Measurements from ENCODE around the gene TSPAN4.

Gene TSPAN4

DNA sequence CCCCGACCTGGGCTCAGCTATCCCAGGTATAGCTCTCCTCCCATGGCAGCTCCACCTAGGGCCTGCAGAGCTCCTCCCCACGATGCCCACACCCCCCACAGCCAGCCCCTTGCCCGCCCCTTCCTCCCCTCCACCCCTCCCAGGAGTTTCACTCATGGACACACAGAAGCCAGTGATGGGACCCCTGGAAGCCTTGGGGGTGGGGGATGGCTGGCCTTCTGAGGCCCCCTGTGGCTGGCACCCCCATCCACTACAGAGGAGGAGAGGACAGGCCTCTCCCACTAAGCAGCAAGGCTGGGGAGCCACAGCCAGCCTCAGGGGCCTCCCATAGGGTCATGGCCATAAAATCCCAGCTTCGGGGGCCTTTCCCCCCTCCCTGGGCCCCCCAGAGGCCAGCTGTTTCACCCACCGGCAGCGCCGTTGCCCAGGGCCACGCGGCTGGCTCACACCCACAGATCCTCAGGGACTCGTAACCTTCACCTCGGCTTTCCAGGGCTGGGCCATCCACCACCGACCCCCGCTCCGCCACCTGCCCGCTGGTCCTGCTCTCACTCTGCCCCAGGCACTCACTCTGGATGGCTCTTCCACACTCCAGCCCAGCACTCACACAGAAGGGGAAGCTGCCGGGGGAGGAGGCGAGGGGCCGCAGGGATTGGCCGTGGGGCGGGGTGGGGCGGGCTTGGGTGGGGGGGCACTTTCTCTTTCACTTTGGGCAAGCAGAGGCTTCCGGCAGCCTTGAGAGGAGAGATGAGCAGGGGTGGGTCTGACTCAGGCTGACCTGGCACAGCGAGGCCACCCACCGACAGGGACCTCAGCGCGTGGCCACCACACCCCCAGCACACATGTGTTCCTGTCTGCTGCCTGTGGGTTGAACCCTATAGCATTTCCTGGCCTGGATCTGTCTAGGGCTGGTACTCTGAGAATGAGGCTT is 46.8 kb upstream of the TSPAN4 start (continued):
- TF ChIP-seq GFI1B (tag by site-specific recombination; IDR thresholded peaks at IDR 0.05), result no peak
- no peak for TF ChIP-seq ZNF155 (tag by site-specific recombination; IDR thresholded peaks at IDR 0.05)
- peak; percentile 82 for TF ChIP-seq ZNF335 (tag by site-specific recombination; conservative IDR thresholded peaks at IDR 0.05)
- TF ChIP-seq, protein P1, sequence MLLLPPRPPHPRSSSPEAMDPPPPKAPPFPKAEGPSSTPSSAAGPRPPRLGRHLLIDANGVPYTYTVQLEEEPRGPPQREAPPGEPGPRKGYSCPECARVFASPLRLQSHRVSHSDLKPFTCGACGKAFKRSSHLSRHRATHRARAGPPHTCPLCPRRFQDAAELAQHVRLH (tag by site-specific recombination; IDR thresholded peaks at IDR 0.05), result no peak
- no peak for TF ChIP-seq ZFP37 (tag by site-specific recombination; IDR thresholded peaks at IDR 0.05)
- TF ChIP-seq EGR2 (tag by site-specific recombination; IDR thresholded peaks at IDR 0.05; ENCODE audit: low read depth), result no peak; the same call in 1 of the 2 replicates
- no peak for TF ChIP-seq ZNF354C (tag by site-specific recombination; IDR thresholded peaks at IDR 0.05; ENCODE audit: borderline replicate concordance, low read depth)
- TF ChIP-seq ZNF473 (tag by site-specific recombination; IDR thresholded peaks at IDR 0.05), result no peak
- TF ChIP-seq, protein P2, sequence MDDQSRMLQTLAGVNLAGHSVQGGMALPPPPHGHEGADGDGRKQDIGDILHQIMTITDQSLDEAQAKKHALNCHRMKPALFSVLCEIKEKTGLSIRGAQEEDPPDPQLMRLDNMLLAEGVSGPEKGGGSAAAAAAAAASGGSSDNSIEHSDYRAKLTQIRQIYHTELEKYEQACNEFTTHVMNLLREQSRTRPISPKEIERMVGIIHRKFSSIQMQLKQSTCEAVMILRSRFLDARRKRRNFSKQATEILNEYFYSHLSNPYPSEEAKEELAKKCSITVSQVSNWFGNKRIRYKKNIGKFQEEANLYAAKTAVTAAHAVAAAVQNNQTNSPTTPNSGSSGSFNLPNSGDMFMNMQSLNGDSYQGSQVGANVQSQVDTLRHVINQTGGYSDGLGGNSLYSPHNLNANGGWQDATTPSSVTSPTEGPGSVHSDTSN (CRISPR knock-in tag; IDR thresholded peaks at IDR 0.05), result no peak
- TF ChIP-seq, protein P3, sequence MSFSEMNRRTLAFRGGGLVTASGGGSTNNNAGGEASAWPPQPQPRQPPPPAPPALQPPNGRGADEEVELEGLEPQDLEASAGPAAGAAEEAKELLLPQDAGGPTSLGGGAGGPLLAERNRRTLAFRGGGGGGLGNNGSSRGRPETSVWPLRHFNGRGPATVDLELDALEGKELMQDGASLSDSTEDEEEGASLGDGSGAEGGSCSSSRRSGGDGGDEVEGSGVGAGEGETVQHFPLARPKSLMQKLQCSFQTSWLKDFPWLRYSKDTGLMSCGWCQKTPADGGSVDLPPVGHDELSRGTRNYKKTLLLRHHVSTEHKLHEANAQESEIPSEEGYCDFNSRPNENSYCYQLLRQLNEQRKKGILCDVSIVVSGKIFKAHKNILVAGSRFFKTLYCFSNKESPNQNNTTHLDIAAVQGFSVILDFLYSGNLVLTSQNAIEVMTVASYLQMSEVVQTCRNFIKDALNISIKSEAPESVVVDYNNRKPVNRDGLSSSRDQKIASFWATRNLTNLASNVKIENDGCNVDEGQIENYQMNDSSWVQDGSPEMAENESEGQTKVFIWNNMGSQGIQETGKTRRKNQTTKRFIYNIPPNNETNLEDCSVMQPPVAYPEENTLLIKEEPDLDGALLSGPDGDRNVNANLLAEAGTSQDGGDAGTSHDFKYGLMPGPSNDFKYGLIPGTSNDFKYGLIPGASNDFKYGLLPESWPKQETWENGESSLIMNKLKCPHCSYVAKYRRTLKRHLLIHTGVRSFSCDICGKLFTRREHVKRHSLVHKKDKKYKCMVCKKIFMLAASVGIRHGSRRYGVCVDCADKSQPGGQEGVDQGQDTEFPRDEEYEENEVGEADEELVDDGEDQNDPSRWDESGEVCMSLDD (tag by site-specific recombination; IDR thresholded peaks at IDR 0.05), result no peak; the same call in 1 of the 2 replicates
- TF ChIP-seq, protein P4, sequence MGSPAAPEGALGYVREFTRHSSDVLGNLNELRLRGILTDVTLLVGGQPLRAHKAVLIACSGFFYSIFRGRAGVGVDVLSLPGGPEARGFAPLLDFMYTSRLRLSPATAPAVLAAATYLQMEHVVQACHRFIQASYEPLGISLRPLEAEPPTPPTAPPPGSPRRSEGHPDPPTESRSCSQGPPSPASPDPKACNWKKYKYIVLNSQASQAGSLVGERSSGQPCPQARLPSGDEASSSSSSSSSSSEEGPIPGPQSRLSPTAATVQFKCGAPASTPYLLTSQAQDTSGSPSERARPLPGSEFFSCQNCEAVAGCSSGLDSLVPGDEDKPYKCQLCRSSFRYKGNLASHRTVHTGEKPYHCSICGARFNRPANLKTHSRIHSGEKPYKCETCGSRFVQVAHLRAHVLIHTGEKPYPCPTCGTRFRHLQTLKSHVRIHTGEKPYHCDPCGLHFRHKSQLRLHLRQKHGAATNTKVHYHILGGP (tag by site-specific recombination; IDR thresholded peaks at IDR 0.05), result no peak
- no peak for TF ChIP-seq MZF1 (tag by site-specific recombination; IDR thresholded peaks at IDR 0.05; ENCODE audit: borderline replicate concordance)
- TF ChIP-seq, protein P5, sequence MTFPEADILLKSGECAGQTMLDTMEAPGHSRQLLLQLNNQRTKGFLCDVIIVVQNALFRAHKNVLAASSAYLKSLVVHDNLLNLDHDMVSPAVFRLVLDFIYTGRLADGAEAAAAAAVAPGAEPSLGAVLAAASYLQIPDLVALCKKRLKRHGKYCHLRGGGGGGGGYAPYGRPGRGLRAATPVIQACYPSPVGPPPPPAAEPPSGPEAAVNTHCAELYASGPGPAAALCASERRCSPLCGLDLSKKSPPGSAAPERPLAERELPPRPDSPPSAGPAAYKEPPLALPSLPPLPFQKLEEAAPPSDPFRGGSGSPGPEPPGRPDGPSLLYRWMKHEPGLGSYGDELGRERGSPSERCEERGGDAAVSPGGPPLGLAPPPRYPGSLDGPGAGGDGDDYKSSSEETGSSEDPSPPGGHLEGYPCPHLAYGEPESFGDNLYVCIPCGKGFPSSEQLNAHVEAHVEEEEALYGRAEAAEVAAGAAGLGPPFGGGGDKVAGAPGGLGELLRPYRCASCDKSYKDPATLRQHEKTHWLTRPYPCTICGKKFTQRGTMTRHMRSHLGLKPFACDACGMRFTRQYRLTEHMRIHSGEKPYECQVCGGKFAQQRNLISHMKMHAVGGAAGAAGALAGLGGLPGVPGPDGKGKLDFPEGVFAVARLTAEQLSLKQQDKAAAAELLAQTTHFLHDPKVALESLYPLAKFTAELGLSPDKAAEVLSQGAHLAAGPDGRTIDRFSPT (tag by site-specific recombination; IDR thresholded peaks at IDR 0.05), result no peak
- TF ChIP-seq ZXDB (tag by site-specific recombination; IDR thresholded peaks at IDR 0.05), result no peak
- TF ChIP-seq ZNF664 (tag by site-specific recombination; IDR thresholded peaks at IDR 0.05), result no peak
- TF ChIP-seq, protein P6, sequence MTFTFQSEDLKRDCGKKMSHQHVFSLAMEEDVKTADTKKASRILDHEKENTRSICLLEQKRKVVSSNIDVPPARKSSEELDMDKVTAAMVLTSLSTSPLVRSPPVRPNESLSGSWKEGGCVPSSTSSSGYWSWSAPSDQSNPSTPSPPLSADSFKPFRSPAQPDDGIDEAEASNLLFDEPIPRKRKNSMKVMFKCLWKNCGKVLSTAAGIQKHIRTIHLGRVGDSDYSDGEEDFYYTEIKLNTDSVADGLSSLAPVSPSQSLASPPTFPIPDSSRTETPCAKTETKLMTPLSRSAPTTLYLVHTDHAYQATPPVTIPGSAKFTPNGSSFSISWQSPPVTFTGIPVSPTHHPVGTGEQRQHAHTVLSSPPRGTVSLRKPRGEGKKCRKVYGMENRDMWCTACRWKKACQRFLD (tag by site-specific recombination; IDR thresholded peaks at IDR 0.05), result no peak
- TF ChIP-seq, protein P7, sequence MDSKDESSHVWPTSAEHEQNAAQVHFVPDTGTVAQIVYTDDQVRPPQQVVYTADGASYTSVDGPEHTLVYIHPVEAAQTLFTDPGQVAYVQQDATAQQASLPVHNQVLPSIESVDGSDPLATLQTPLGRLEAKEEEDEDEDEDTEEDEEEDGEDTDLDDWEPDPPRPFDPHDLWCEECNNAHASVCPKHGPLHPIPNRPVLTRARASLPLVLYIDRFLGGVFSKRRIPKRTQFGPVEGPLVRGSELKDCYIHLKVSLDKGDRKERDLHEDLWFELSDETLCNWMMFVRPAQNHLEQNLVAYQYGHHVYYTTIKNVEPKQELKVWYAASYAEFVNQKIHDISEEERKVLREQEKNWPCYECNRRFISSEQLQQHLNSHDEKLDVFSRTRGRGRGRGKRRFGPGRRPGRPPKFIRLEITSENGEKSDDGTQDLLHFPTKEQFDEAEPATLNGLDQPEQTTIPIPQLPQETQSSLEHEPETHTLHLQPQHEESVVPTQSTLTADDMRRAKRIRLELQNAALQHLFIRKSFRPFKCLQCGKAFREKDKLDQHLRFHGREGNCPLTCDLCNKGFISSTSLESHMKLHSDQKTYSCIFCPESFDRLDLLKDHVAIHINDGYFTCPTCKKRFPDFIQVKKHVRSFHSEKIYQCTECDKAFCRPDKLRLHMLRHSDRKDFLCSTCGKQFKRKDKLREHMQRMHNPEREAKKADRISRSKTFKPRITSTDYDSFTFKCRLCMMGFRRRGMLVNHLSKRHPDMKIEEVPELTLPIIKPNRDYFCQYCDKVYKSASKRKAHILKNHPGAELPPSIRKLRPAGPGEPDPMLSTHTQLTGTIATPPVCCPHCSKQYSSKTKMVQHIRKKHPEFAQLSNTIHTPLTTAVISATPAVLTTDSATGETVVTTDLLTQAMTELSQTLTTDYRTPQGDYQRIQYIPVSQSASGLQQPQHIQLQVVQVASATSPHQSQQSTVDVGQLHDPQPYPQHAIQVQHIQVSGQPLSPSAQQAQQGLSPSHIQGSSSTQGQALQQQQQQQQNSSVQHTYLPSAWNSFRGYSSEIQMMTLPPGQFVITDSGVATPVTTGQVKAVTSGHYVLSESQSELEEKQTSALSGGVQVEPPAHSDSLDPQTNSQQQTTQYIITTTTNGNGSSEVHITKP (tag by site-specific recombination; IDR thresholded peaks at IDR 0.05), result peak; percentile 77; the same call in 1 of the 2 replicates
- no peak for TF ChIP-seq ZNF629 (tag by site-specific recombination; IDR thresholded peaks at IDR 0.05)
- TF ChIP-seq KLF7 (tag by site-specific recombination; IDR thresholded peaks at IDR 0.05; ENCODE audit: borderline replicate concordance), result no peak
- TF ChIP-seq PRDM1 (tag by site-specific recombination; IDR thresholded peaks at IDR 0.05), result no peak
- no peak for TF ChIP-seq SALL2 (tag by site-specific recombination; IDR thresholded peaks at IDR 0.05; ENCODE audit: borderline replicate concordance)
- TF ChIP-seq ZNF10 (tag by site-specific recombination; IDR thresholded peaks at IDR 0.05), result no peak
- TF ChIP-seq, protein P8, sequence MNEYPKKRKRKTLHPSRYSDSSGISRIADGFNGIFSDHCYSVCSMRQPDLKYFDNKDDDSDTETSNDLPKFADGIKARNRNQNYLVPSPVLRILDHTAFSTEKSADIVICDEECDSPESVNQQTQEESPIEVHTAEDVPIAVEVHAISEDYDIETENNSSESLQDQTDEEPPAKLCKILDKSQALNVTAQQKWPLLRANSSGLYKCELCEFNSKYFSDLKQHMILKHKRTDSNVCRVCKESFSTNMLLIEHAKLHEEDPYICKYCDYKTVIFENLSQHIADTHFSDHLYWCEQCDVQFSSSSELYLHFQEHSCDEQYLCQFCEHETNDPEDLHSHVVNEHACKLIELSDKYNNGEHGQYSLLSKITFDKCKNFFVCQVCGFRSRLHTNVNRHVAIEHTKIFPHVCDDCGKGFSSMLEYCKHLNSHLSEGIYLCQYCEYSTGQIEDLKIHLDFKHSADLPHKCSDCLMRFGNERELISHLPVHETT (tag by site-specific recombination; IDR thresholded peaks at IDR 0.05), result no peak
- no peak for TF ChIP-seq ZNF37A (tag by site-specific recombination; IDR thresholded peaks at IDR 0.05)

All from HEK293 (cell line).